AG09319 (cell line): ENCODE data around the gene LRRC49.

Experiments used
- DNase-seq: peaks from one replicate; pipeline ENCODE4 v3.0.0-alpha.2; 2010; ENCODE audit warnings: low read depth; ENCODE audit errors: extremely low read depth
- CTCF ChIP-seq: IDR thresholded peaks from 2 replicates; pipeline ENCODE4 v1.5.1; 2011; ENCODE audit warnings: low read depth, mild to moderate bottlenecking, inconsistent platforms, low read length, moderate library complexity

The LRRC49 gene

GRCh38 chr15:70873232-70874054 lies 19.2 kb upstream of the LRRC49 start:
- TF ChIP-seq CTCF: no peak
- no peak for DNase-seq

- DNase-seq: no peak
- peak; percentile 77 for TF ChIP-seq CTCF
These were observed 17.4 kb upstream of the LRRC49 start for GRCh38 chr15:70875001-70875782.

- TF ChIP-seq CTCF: no peak
- DNase-seq: no peak
These were observed 16.6 kb upstream of the LRRC49 start for GRCh38 chr15:70876011-70876410.

GRCh38 chr15:70876683-70877082 lies 15.9 kb upstream of the LRRC49 start:
- no peak for DNase-seq
- no peak for TF ChIP-seq CTCF

- TF ChIP-seq CTCF: no peak
- no peak for DNase-seq
These were observed 13.2 kb upstream of the LRRC49 start for GRCh38 chr15:70879401-70879800.

GRCh38 chr15:70880781-70881180 lies 11.8 kb upstream of the LRRC49 start:
- TF ChIP-seq CTCF: no peak
- DNase-seq: no peak

- DNase-seq: no peak
- no peak for TF ChIP-seq CTCF
These were observed 10.3 kb upstream of the LRRC49 start for GRCh38 chr15:70882361-70882760.
